Measurements from ENCODE around the gene CA14. TPM values are rescaled to one million over a fixed set of nuclear protein-coding genes. Genes with fewer than 3 reads are reported as not detected.
A peak's percentile ranks its signal among the peaks of the same experiment; 100 is the strongest.

CA14 gene
- total and polyA plus RNA-seq, 2 experiments from 2014 or later, result 41.3 to 47.4 TPM

DNA sequence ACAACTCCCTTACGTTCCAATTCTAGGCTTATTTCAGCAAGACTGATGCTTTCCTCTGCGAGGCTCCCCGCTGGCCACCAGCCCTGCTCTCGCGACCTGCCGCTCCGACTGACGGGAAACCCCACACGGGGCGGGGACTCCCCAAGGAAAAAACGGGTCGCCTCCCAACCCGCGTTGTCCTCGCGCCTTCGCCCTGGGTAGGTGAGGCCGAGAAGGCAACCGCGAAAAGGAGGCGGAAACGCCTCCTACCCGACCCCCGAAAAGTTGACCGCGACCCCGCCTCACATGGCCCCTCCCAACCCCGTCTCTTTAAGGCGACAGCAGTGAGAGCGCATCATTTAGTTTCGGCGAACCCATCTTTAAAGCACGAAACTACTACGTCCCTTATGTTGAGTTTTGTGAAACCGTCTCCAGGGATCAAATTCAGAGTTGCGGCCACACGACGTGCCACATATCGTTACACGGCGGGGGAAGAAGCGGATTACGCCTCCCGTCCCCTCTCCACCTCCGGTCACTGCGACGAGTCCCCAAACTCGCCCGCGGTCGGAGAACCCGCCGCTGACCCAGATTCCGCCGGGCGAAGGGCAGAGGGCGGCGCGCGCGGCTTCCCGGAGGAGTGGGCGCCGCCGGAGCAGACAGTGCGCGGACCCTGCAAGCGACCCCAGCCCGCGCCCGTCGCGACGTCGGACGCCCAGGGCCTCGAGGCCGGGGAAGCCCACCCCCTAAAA, 22.8 kb upstream of the CA14 start (continued):
- TF ChIP-seq NANOG (IDR thresholded peaks at IDR 0.05; ENCODE audit: borderline replicate concordance) (no peak), ZNF114 (CRISPR knock-in tag; IDR thresholded peaks at IDR 0.05) (no peak)
- TF ChIP-seq, protein P1, sequence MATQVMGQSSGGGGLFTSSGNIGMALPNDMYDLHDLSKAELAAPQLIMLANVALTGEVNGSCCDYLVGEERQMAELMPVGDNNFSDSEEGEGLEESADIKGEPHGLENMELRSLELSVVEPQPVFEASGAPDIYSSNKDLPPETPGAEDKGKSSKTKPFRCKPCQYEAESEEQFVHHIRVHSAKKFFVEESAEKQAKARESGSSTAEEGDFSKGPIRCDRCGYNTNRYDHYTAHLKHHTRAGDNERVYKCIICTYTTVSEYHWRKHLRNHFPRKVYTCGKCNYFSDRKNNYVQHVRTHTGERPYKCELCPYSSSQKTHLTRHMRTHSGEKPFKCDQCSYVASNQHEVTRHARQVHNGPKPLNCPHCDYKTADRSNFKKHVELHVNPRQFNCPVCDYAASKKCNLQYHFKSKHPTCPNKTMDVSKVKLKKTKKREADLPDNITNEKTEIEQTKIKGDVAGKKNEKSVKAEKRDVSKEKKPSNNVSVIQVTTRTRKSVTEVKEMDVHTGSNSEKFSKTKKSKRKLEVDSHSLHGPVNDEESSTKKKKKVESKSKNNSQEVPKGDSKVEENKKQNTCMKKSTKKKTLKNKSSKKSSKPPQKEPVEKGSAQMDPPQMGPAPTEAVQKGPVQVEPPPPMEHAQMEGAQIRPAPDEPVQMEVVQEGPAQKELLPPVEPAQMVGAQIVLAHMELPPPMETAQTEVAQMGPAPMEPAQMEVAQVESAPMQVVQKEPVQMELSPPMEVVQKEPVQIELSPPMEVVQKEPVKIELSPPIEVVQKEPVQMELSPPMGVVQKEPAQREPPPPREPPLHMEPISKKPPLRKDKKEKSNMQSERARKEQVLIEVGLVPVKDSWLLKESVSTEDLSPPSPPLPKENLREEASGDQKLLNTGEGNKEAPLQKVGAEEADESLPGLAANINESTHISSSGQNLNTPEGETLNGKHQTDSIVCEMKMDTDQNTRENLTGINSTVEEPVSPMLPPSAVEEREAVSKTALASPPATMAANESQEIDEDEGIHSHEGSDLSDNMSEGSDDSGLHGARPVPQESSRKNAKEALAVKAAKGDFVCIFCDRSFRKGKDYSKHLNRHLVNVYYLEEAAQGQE (IDR thresholded peaks at IDR 0.05; ENCODE audit: unreplicated experiment), result no peak

DNA sequence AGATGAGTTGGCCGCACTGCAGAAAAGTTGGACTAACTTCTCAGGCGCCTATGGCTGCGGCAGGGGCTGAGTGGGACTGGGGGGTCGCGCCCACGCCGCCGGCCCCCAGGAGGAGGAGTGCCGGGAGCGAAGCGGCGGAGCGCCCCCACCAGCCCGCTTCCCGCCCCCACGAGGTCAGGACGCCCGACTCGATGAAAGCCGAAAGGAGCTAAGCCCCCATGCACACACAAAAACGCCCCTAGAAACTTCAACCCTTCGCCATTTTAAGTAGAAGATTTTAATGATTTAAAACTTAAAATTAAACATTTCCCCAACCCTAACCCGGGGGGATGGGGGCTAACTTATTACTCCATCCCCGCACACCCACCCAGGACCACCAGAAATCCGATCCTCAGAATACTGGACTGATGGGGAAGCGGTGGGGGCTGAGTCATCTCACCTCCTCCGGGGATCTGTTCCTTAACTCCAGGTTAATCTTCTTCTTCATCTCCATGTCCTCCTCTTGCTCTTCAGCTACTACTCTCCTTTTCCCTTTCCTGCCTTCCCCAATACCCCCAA, 22.2 kb upstream of the CA14 start:
- H3F3A ChIP-seq (replicated peaks; ENCODE audit: low read depth), result 0 out of 2 replicates have a peak, but pooled peaks cover 3% of the 10 kb centered on the region

More for the DNA sequence above, 22.2 kb upstream of the CA14 start:
- H3K27ac ChIP-seq (ENCODE audit: low read depth), result peak overlapping the region; percentile 76
- ATAC-seq (peak; percentile 1; the same call in 1 of the 3 replicates), DNase-seq (ENCODE audit: low spot score) (no peak)
- peaks cover 15% of the 10 kb centered on the region for H3K4me1 ChIP-seq (ENCODE audit: insufficient read depth)
- Mint-ChIP-seq H3K9me3 (no peaks in the 10 kb centered on the region; the same call in 2 of the 3 replicates), H3K27me3 (ENCODE audit: insufficient read depth, low read depth, poor library complexity) (peaks cover 7% of the 10 kb centered on the region), H3K36me3 (ENCODE audit: low read depth) (peaks cover 14% of the 10 kb centered on the region; the same call in 2 of the 3 replicates), H3K4me1 (peaks cover 17% of the 10 kb centered on the region), H3K27ac (no peak overlapping the region), H3K4me3 (no peak overlapping the region)
- H3K4me2 ChIP-seq, result peak overlapping the region; percentile 80
- no peak for TF ChIP-seq NANOG (IDR thresholded peaks at IDR 0.05; ENCODE audit: borderline replicate concordance)
- TF ChIP-seq CREB1 (CRISPR knock-in tag; IDR thresholded peaks at IDR 0.05; ENCODE audit: low read depth), result no peak
- TF ChIP-seq ZNF114 (CRISPR knock-in tag; IDR thresholded peaks at IDR 0.05), result no peak
- TF ChIP-seq JUNB (IDR thresholded peaks at IDR 0.05; ENCODE audit: unreplicated experiment), result no peak
- TF ChIP-seq, protein P1 (IDR thresholded peaks at IDR 0.05; ENCODE audit: unreplicated experiment), result no peak
- no peak for TF ChIP-seq EZH2phosphoT487 (IDR thresholded peaks at IDR 0.05; ENCODE audit: unreplicated experiment)
- TF ChIP-seq STAT1 (IDR thresholded peaks at IDR 0.05; ENCODE audit: unreplicated experiment), result no peak
- TF ChIP-seq, protein P2, sequence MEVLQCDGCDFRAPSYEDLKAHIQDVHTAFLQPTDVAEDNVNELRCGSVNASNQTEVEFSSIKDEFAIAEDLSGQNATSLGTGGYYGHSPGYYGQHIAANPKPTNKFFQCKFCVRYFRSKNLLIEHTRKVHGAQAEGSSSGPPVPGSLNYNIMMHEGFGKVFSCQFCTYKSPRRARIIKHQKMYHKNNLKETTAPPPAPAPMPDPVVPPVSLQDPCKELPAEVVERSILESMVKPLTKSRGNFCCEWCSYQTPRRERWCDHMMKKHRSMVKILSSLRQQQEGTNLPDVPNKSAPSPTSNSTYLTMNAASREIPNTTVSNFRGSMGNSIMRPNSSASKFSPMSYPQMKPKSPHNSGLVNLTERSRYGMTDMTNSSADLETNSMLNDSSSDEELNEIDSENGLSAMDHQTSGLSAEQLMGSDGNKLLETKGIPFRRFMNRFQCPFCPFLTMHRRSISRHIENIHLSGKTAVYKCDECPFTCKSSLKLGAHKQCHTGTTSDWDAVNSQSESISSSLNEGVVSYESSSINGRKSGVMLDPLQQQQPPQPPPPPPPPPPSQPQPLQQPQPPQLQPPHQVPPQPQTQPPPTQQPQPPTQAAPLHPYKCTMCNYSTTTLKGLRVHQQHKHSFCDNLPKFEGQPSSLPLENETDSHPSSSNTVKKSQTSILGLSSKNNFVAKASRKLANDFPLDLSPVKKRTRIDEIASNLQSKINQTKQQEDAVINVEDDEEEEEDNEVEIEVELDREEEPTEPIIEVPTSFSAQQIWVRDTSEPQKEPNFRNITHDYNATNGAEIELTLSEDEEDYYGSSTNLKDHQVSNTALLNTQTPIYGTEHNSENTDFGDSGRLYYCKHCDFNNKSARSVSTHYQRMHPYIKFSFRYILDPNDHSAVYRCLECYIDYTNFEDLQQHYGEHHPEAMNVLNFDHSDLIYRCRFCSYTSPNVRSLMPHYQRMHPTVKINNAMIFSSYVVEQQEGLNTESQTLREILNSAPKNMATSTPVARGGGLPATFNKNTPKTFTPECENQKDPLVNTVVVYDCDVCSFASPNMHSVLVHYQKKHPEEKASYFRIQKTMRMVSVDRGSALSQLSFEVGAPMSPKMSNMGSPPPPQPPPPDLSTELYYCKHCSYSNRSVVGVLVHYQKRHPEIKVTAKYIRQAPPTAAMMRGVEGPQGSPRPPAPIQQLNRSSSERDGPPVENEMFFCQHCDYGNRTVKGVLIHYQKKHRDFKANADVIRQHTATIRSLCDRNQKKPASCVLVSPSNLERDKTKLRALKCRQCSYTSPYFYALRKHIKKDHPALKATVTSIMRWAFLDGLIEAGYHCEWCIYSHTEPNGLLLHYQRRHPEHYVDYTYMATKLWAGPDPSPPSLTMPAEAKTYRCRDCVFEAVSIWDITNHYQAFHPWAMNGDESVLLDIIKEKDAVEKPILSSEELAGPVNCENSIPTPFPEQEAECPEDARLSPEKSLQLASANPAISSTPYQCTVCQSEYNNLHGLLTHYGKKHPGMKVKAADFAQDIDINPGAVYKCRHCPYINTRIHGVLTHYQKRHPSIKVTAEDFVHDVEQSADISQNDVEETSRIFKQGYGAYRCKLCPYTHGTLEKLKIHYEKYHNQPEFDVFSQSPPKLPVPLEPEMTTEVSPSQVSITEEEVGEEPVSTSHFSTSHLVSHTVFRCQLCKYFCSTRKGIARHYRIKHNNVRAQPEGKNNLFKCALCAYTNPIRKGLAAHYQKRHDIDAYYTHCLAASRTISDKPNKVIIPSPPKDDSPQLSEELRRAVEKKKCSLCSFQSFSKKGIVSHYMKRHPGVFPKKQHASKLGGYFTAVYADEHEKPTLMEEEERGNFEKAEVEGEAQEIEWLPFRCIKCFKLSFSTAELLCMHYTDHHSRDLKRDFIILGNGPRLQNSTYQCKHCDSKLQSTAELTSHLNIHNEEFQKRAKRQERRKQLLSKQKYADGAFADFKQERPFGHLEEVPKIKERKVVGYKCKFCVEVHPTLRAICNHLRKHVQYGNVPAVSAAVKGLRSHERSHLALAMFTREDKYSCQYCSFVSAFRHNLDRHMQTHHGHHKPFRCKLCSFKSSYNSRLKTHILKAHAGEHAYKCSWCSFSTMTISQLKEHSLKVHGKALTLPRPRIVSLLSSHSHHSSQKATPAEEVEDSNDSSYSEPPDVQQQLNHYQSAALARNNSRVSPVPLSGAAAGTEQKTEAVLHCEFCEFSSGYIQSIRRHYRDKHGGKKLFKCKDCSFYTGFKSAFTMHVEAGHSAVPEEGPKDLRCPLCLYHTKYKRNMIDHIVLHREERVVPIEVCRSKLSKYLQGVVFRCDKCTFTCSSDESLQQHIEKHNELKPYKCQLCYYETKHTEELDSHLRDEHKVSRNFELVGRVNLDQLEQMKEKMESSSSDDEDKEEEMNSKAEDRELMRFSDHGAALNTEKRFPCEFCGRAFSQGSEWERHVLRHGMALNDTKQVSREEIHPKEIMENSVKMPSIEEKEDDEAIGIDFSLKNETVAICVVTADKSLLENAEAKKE (CRISPR knock-in tag; IDR thresholded peaks at IDR 0.05), result no peak
- no peak overlapping the region for H2AFZ ChIP-seq
- H3K9me2 ChIP-seq (ENCODE audit: insufficient read depth), result peaks cover 7% of the 10 kb centered on the region; the same call in 1 of the 2 replicates
- peaks cover 5% of the 10 kb centered on the region for H3K36me3 ChIP-seq (ENCODE audit: insufficient read depth)
- peak overlapping the region; percentile 71 for H3K4me3 ChIP-seq
- H4K20me1 ChIP-seq (replicated peaks; ENCODE audit: insufficient read depth), result peaks cover 12% of the 10 kb centered on the region; the same call in 1 of the 2 replicates
- H3K79me2 ChIP-seq (replicated peaks; ENCODE audit: insufficient read depth), result peaks cover 54% of the 10 kb centered on the region
- H3K27me3 ChIP-seq (ENCODE audit: insufficient read depth), result no peaks in the 10 kb centered on the region
